Prostate gland (tissue), 2 donors: Measurements from ENCODE around the gene GALNT8.

Experiments
- POLR2AphosphoS5 ChIP-seq: sonication (generic); formaldehyde crosslinking; IDR thresholded peaks from one replicate; pipeline ENCODE4 v1.6.1; 2017; ENCODE audit warnings: antibody characterized with exemption
- TF ChIP-seq, protein P1 (sequence below), 4 experiments: fragments of 200-600 bp in 2 of 4; fragments of 450-650 bp in 2 of 4; sonication (generic) in 2 of 4; IDR thresholded peaks; 1 replicate in 3 of 4; 2 replicates in 1 of 4; pipeline ENCODE4 v1.5.1; 2016 to 2019; ENCODE audit warnings: antibody characterized with exemption in 4 of 4, mild to moderate bottlenecking in 2 of 4, moderate library complexity in 2 of 4

DNA sequence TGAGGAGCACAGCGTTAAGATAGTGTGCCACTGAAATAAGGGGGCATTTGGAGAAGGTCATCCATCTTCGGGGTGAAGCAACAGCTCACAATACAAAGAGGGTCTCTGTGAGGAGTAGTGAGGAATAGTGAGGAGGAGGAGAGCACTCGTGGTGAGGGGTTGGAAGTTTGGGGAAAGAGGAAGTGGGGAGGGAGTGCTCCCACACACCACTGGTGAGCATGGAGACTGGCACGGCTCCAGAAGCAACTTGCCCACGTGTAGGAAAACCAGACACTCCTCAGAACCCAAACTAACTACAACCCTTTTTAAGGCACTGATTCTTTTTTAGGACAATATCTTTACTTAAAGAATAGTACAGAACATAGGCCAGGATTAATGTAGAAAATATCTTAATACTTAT, 48.9 kb downstream of the GALNT8 start:
- TF ChIP-seq POLR2AphosphoS5, result no peak
- TF ChIP-seq, protein P1, sequence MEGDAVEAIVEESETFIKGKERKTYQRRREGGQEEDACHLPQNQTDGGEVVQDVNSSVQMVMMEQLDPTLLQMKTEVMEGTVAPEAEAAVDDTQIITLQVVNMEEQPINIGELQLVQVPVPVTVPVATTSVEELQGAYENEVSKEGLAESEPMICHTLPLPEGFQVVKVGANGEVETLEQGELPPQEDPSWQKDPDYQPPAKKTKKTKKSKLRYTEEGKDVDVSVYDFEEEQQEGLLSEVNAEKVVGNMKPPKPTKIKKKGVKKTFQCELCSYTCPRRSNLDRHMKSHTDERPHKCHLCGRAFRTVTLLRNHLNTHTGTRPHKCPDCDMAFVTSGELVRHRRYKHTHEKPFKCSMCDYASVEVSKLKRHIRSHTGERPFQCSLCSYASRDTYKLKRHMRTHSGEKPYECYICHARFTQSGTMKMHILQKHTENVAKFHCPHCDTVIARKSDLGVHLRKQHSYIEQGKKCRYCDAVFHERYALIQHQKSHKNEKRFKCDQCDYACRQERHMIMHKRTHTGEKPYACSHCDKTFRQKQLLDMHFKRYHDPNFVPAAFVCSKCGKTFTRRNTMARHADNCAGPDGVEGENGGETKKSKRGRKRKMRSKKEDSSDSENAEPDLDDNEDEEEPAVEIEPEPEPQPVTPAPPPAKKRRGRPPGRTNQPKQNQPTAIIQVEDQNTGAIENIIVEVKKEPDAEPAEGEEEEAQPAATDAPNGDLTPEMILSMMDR (IDR thresholded peaks at IDR 0.05), result no peak
